ENCODE data around the gene TBC1D21. TPM values are rescaled to one million over a fixed set of nuclear protein-coding genes. Genes with fewer than 3 reads are reported as not detected.

The TBC1D21 gene
- total and polyA plus RNA-seq, 9 of the 15 experiments (the other 6 are each of a cell fraction or from before 2014, with no cell fraction given), result not detected

DNA sequence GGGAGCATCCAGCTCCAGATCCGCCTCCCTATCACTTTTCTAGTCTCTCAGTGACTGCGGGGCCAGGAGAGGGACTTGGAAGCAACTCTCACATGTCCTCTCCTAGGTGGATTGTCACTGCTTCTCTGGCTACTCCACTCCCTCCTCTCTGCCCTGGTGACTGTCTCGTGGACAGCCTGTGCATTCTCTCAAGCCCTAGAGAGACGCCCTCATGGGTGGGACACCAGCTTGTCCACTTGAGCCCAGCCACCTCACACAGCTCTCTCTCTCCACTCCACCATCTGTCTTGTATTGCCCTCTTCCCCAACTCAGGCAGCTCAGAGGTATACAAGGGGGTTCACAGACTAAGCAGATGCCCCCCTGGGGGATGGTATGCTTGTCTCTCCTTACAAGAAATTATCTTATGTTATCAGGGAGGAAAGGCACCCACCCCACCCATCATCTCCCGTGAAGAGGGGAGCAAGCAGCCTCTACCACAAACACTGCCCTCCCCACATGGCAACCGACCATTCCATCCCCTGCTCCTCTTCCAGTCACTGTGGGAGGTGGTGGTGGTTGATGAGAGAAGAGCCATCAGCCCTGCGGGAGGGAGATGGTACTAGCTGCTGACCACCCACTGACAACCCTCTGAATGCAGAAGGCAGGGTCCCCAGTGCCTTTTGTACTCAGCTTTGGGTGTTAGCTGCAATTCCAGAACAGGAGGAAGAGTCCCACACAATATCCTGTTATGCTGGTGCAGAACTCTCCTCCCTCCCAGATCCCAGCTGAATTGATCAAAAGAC lies 37.3 kb downstream of the TBC1D21 start:
- no peaks in the 10 kb centered on the region for H3K36me3 ChIP-seq (ENCODE audit: control insufficient read depth, insufficient read depth, low read length)
- no peak overlapping the region for H3K27ac ChIP-seq (ENCODE audit: extremely low read depth, low read depth, low read length)
- FAIRE-seq, result no peak
- no peaks in the 10 kb centered on the region for H3K9me3 ChIP-seq (replicated peaks; ENCODE audit: control insufficient read depth, insufficient read depth, low read depth, low read length)
- no peak overlapping the region for H2AFZ ChIP-seq (ENCODE audit: low read depth, low read length)
- H3K79me2 ChIP-seq (ENCODE audit: control insufficient read depth, insufficient read depth, low read length), result no peaks in the 10 kb centered on the region
- H3K9me1 ChIP-seq (ENCODE audit: control insufficient read depth, insufficient read depth, low read length), result no peaks in the 10 kb centered on the region
- TF ChIP-seq SRSF7 (optimal IDR thresholded peaks at IDR 0.05; ENCODE audit: low read depth, low read length) (no peak), POLR2AphosphoS5 (IDR thresholded peaks at IDR 0.05; ENCODE audit: control insufficient read depth, insufficient read depth, low read depth, low read length) (no peak), CEBPZ (IDR thresholded peaks at IDR 0.05; ENCODE audit: borderline replicate concordance, low read depth, low read length) (no peak), BDP1 (IDR thresholded peaks at IDR 0.05; ENCODE audit: insufficient read depth, insufficient read length) (no peak), MAX (CRISPR knock-in tag; IDR thresholded peaks at IDR 0.05) (no peak), PCBP2 (IDR thresholded peaks at IDR 0.05; ENCODE audit: low read depth, low read length, poor library complexity, severe bottlenecking) (no peak)
- TF ChIP-seq, protein P1, sequence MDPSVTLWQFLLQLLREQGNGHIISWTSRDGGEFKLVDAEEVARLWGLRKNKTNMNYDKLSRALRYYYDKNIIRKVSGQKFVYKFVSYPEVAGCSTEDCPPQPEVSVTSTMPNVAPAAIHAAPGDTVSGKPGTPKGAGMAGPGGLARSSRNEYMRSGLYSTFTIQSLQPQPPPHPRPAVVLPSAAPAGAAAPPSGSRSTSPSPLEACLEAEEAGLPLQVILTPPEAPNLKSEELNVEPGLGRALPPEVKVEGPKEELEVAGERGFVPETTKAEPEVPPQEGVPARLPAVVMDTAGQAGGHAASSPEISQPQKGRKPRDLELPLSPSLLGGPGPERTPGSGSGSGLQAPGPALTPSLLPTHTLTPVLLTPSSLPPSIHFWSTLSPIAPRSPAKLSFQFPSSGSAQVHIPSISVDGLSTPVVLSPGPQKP (CRISPR knock-in tag; IDR thresholded peaks at IDR 0.05), result no peak
- ATAC-seq, result no peak
- POLR2A ChIA-PET, result interaction anchor here (0.7 kb wide), 1 partner anchor 13 kb away, joined by 3 read pairs; no protein-coding TSS in a partner anchor
- in situ Hi-C loops (cut with MboI), result no loop called here
- intact Hi-C loops (cut with micrococcal nuclease), result no loop called here
- no peaks in the 10 kb centered on the region for H3K4me1 ChIP-seq (replicated peaks in 1 of 2; ENCODE audit: control insufficient read depth in 2 of 2, insufficient read depth in 2 of 2, low read length in 2 of 2)
- H4K20me1 ChIP-seq (replicated peaks; ENCODE audit: control insufficient read depth, insufficient read depth, low read length), result peaks cover 4% of the 10 kb centered on the region; the same call in 1 of the 2 replicates
- CTCF ChIA-PET (ENCODE audit: low intra/inter-chr PET ratio), result interaction anchor here (0.6 kb wide), 1 partner anchor 9 kb away, joined by 3 read pairs; no protein-coding TSS in a partner anchor
- H3K27me3 ChIP-seq (ENCODE audit: control insufficient read depth in 2 of 2, insufficient read depth in 2 of 2, low read length in 2 of 2), result peaks cover 0 to 28% of the 10 kb centered on the region in 2 experiments; a peak in 3 of 5 replicates
- H3K4me3 ChIP-seq, result no peak overlapping the region
- BruUV-seq (replicated peaks), result no TSS peak
- DNase-seq (ENCODE audit: extremely low read depth in 1 of 4, low spot score in 3 of 4), result no peak
- no peak overlapping the region for H3K9ac ChIP-seq (ENCODE audit: insufficient read depth in 1 of 2, low read depth in 2 of 2, low read length in 2 of 2)
- no peak overlapping the region for H3K4me2 ChIP-seq (ENCODE audit: insufficient read depth, low read length)
- WGBS (ENCODE audit: insufficient coverage, low coverage, missing lambda C conversion rate), result 0% methylated on average over 7 of the region's 7 CpGs

Measured in K562 (cell line).